ENCODE results near the gene ADAM15. TPM values are rescaled to one million over a fixed set of nuclear protein-coding genes. Genes with fewer than 3 reads are reported as not detected.
A peak's percentile ranks its signal among the peaks of the same experiment; 100 is the strongest.

The ADAM15 gene
- total RNA-seq, 4 donors from 2014 or later = 51.3 to 75.5 (median 65.6) TPM

- TF ChIP-seq CTCF (IDR thresholded peaks at IDR 0.05) = no peak
- no peak for TF ChIP-seq POLR2A (IDR thresholded peaks at IDR 0.05)
- no peak overlapping the region for H3K4me3 ChIP-seq (replicated peaks in 1 of 3)
- H3K27me3 ChIP-seq = no peaks in the 10 kb centered on the region
Measured at GRCh38 chr1:155060736-155061135, 9.6 kb downstream of the ADAM15 start.

DNA sequence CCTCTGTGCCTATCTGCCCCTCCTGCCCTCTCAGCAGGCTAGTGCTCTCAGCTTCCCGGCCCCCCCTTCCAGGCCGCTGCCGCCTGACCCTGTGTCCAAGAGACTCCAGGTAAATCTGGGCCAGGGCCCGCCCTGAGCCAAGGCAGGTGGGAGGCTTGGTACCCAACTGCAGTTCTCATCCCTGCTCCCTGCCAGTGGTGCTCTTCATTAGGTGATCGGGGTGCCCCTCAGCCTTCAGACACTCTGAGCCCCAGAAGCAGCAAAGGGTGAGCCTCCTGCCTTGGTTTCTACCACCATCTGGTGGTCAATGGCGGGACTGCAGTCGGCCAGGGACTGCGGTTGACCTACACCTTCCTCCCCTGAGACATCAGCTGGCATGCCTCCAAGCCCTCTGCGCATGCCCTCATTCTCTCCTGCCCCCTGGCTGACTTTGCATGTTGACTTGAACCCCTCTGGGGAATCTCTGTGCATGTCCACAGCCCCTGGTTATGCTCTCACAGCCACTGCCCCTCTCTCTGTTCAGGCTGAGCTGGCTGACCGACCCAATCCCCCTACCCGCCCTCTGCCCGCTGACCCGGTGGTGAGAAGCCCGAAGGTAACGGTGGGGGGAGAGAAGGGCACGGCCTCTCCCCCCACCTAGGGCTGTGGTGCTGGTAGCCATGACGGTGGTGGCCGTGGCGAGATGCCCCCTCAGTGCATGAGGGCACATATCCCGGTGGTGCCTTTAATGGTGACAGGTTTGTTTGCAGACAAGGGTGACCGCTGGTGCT, 10.4 kb downstream of the ADAM15 start:
- Histone ChIP-seq H3K27ac (no peak overlapping the region), H3K4me3 (replicated peaks in 1 of 3) (no peak overlapping the region), H3K36me3 (peaks cover 11 to 19% of the 10 kb centered on the region in 2 donors), H3K27me3 (no peaks in the 10 kb centered on the region), H3K4me1 (peaks cover 26 to 31% of the 10 kb centered on the region in 2 donors), H3K9me3 (no peaks in the 10 kb centered on the region)
- no peak for TF ChIP-seq POLR2A (IDR thresholded peaks at IDR 0.05)
- peak; percentile 97 to 100 (median 98) for TF ChIP-seq CTCF (IDR thresholded peaks at IDR 0.05)
- 22 to 31% methylated on average over 8 to 21 of the region's 21 CpGs for WGBS, 2 donors
- DNase-seq = peak; percentile 88 to 91
- intact Hi-C loops (cut with DNase I) = loop anchor here (2.0 to 10.0 kb wide), 3 partner anchors 23 to 497 kb away; partner anchors contain the start of gene CHRNB2

More at GRCh38 chr1:155060736-155061135, 9.6 kb downstream of the ADAM15 start:
- H3K36me3 ChIP-seq = peaks cover 11 to 23% of the 10 kb centered on the region in 2 donors
- intact Hi-C loops (cut with DNase I) = loop anchor here (10.0 kb wide), 2 partner anchors 396 to 496 kb away; partner anchors contain the start of gene CHRNB2
- no peaks in the 10 kb centered on the region for H3K9me3 ChIP-seq
- no peak for DNase-seq
- H3K4me1 ChIP-seq = peaks cover 26 to 31% of the 10 kb centered on the region in 2 donors
- 85 to 90% methylated on average over 2 to 5 of the region's 8 CpGs for WGBS, 2 donors
- H3K27ac ChIP-seq = no peak overlapping the region

GRCh38 chr1:155062151-155062686, 11.1 kb downstream of the ADAM15 start:
- TF ChIP-seq CTCF (IDR thresholded peaks at IDR 0.05) (no peak), POLR2A (IDR thresholded peaks at IDR 0.05) (no peak)
- H3K36me3 ChIP-seq = peaks cover 10 to 17% of the 10 kb centered on the region in 2 donors
- no peak overlapping the region for H3K27ac ChIP-seq
- WGBS, 2 donors = 22 to 29% methylated on average over 13 to 18 of the region's 29 CpGs
- no peaks in the 10 kb centered on the region for H3K27me3 ChIP-seq
- no peak overlapping the region for H3K4me3 ChIP-seq (replicated peaks in 1 of 3)
- peaks cover 26 to 31% of the 10 kb centered on the region in 2 donors for H3K4me1 ChIP-seq
- peak; percentile 45 to 52 for DNase-seq
- no peaks in the 10 kb centered on the region for H3K9me3 ChIP-seq
- intact Hi-C loops (cut with DNase I) = loop anchor here (2.0 to 10.0 kb wide), 3 partner anchors 23 to 497 kb away; partner anchors contain the start of gene CHRNB2

GRCh38 chr1:155062702-155063411, 11.7 kb downstream of the ADAM15 start:
- Histone ChIP-seq H3K4me1 (peaks cover 26 to 31% of the 10 kb centered on the region in 2 donors), H3K27me3 (no peaks in the 10 kb centered on the region), H3K9me3 (no peaks in the 10 kb centered on the region), H3K27ac (peak overlapping the region in 1 of 3 donors; percentile 76), H3K36me3 (peaks cover 3 to 11% of the 10 kb centered on the region in 2 donors), H3K4me3 (replicated peaks in 1 of 3) (peak overlapping the region; percentile 75 to 92 (median 81))
- 7 to 10% methylated on average over 21 to 35 of the region's 46 CpGs for WGBS, 2 donors
- intact Hi-C loops (cut with DNase I) = loop anchor here (2.0 to 10.0 kb wide), 3 partner anchors 22 to 498 kb away; partner anchors contain the start of gene CHRNB2
- DNase-seq = peak; percentile 53 to 55
- peak; percentile 54 to 74 (median 60) for TF ChIP-seq CTCF (IDR thresholded peaks at IDR 0.05)
- no peak for TF ChIP-seq POLR2A (IDR thresholded peaks at IDR 0.05)
